ENCODE measurements around the gene FRMD1. TPM values are rescaled to one million over a fixed set of nuclear protein-coding genes. Genes with fewer than 3 reads are reported as not detected.

FRMD1 gene
- total and polyA plus RNA-seq, 2 of the 8 experiments (the other 6 are each of a cell fraction or from before 2014, with no cell fraction given): 0.36 TPM; not detected in 1

- no peak overlapping the region for H3K27ac ChIP-seq (ENCODE audit: low read depth, low read length)
- peak overlapping the region; percentile 52; the same call in 1 of the 2 replicates for H2BK5ac ChIP-seq (ENCODE audit: low read depth, low read length)
- H2AFZ ChIP-seq (ENCODE audit: low read length): no peak overlapping the region
- H2BK20ac ChIP-seq (ENCODE audit: low read length): no peak overlapping the region
- no peak overlapping the region for H3K18ac ChIP-seq (ENCODE audit: extremely low read depth, low read length)
- no peak overlapping the region for H4K91ac ChIP-seq (replicated peaks; ENCODE audit: insufficient read length, low read length)
- H3K4me2 ChIP-seq (ENCODE audit: insufficient read depth in 1 of 2, low read depth in 2 of 2, low read length in 2 of 2): no peak overlapping the region; a peak in 1 of 4 replicates
- H2BK15ac ChIP-seq (ENCODE audit: low read length): peak overlapping the region; percentile 81; the same call in 1 of the 2 replicates
- peak overlapping the region; percentile 39 for H3K4ac ChIP-seq (replicated peaks; ENCODE audit: insufficient read length, low read depth, low read length)
- WGBS, 2 experiments (ENCODE audit: extremely low coverage in 1 of 2, insufficient coverage in 1 of 2, insufficient read length in 1 of 2, insufficient replicate concordance in 2 of 2, low coverage in 1 of 2, low lambda C conversion rate in 2 of 2, missing lambda C conversion rate in 1 of 2): 71% methylated on average over 19 of the region's 20 CpGs; no CpG with 5 or more reads in 1 of the 2 experiments
- H3K36me3 ChIP-seq (ENCODE audit: control insufficient read depth in 2 of 4, insufficient read depth in 4 of 4, low read length in 3 of 4): no peaks in the 10 kb centered on the region
- peaks cover 0 to 30% (median 13%) of the 10 kb centered on the region in 4 experiments; a peak in 6 of 7 replicates for H3K4me1 ChIP-seq (replicated peaks in 1 of 4; ENCODE audit: control insufficient read depth in 3 of 4, insufficient read depth in 4 of 4, low read length in 3 of 4)
- H4K5ac ChIP-seq (ENCODE audit: insufficient read length, low read depth, low read length): no peak overlapping the region
- H2BK12ac ChIP-seq (ENCODE audit: low read depth, low read length): peak overlapping the region; percentile 87; the same call in 1 of the 2 replicates
- H3K4me3 ChIP-seq (ENCODE audit: extremely low read depth in 1 of 4, insufficient read depth in 2 of 4, low read depth in 3 of 4, low read length in 4 of 4): no peak overlapping the region
- no peak overlapping the region; the same call in 1 of the 2 replicates for H4K8ac ChIP-seq (ENCODE audit: extremely low read depth, insufficient read depth, low read length)
- FAIRE-seq (no peak), DNase-seq (ENCODE audit: low read depth in 1 of 2, low spot score in 2 of 2) (no peak)
- H2BK120ac ChIP-seq (replicated peaks; ENCODE audit: low read depth, low read length): no peak overlapping the region
- H3K14ac ChIP-seq (ENCODE audit: insufficient read length): no peak overlapping the region
- CTCF ChIA-PET (ENCODE audit: partially characterized antibody): interaction anchor here (0.6 to 2.4 kb wide), 10 partner anchors 13 to 250 kb away, joined by 3 to 12 read pairs (median 6); no protein-coding TSS in a partner anchor
- no peak overlapping the region for H2AK5ac ChIP-seq (ENCODE audit: low read depth, low read length)
- no peak overlapping the region for H3K9ac ChIP-seq (replicated peaks in 1 of 4; ENCODE audit: extremely low read depth in 1 of 4, low read depth in 3 of 4, low read length in 3 of 4)
- no peaks in the 10 kb centered on the region for H3K23me2 ChIP-seq (ENCODE audit: low read depth, low read length)
- H3K9me3 ChIP-seq (ENCODE audit: insufficient read depth in 2 of 2, low read depth in 1 of 2, low read length in 1 of 2): no peaks in the 10 kb centered on the region
- H4K20me1 ChIP-seq (replicated peaks in 1 of 2; ENCODE audit: control insufficient read depth in 1 of 2, insufficient read depth in 2 of 2, low read length in 2 of 2): no peaks in the 10 kb centered on the region
- no peaks in the 10 kb centered on the region for H3K79me2 ChIP-seq (ENCODE audit: control insufficient read depth in 1 of 2, insufficient read depth in 2 of 2, low read length in 2 of 2)
- peaks cover 0 to 2% (median 0%) of the 10 kb centered on the region in 4 experiments; a peak in 2 of 7 replicates for H3K27me3 ChIP-seq (replicated peaks in 1 of 4; ENCODE audit: control insufficient read depth in 3 of 4, extremely low read depth in 1 of 4, insufficient read depth in 3 of 4, low read length in 3 of 4)
- POLR2A ChIA-PET (ENCODE audit: partially characterized antibody): interaction anchor here (1.4 kb wide), 1 partner anchor 43 kb away, joined by 3 read pairs; no protein-coding TSS in a partner anchor
- H3K79me1 ChIP-seq (ENCODE audit: low read depth, low read length): no peaks in the 10 kb centered on the region
- no peak overlapping the region for H3K23ac ChIP-seq (ENCODE audit: insufficient read length)
- TF ChIP-seq JUND (IDR thresholded peaks at IDR 0.05; ENCODE audit: low read length) (no peak), TEAD4 (IDR thresholded peaks at IDR 0.05; ENCODE audit: low read depth, low read length) (peak; percentile 79), BRCA1 (IDR thresholded peaks at IDR 0.05; ENCODE audit: low read depth, low read length) (no peak), POU5F1 (IDR thresholded peaks at IDR 0.05; ENCODE audit: low read depth, low read length) (no peak), FOSL1 (IDR thresholded peaks at IDR 0.05; ENCODE audit: insufficient read depth, low read depth, low read length) (no peak)
- no peak overlapping the region for H3K56ac ChIP-seq (replicated peaks; ENCODE audit: insufficient read length, low read depth, low read length)
Observed at GRCh38 chr6:168088161-168089053, 9.4 kb upstream of the FRMD1 start.
